AG10803 (cell line): Measurements from ENCODE around the gene FANK1.

Experiments used
- DNase-seq: peaks from one replicate; pipeline ENCODE4 v3.0.0; 2010; ENCODE audit warnings: low read depth
- H3K4me3 ChIP-seq: 2 replicates; pipeline ENCODE4 v1.5.1; 2011; ENCODE audit warnings: mild to moderate bottlenecking, low read length, control low read depth
- CTCF ChIP-seq: conservative IDR thresholded peaks from 2 replicates; pipeline ENCODE4 v1.5.1; 2011; ENCODE audit warnings: mild to moderate bottlenecking, low read length, control low read depth, inconsistent platforms

The FANK1 gene

GRCh38 chr10:125857185-125857760 lies 39.1 kb upstream of the FANK1 start:
- no peak for DNase-seq
- no peak overlapping the region for H3K4me3 ChIP-seq
- TF ChIP-seq CTCF, result no peak

GRCh38 chr10:125859128-125859817 lies 37.1 kb upstream of the FANK1 start:
- no peak overlapping the region for H3K4me3 ChIP-seq
- TF ChIP-seq CTCF, result no peak
- DNase-seq, result no peak

- no peak for DNase-seq
- no peak for TF ChIP-seq CTCF
These were observed 31.2 kb upstream of the FANK1 start for GRCh38 chr10:125865120-125865519.

GRCh38 chr10:125866421-125867029 lies 29.8 kb upstream of the FANK1 start:
- no peak overlapping the region for H3K4me3 ChIP-seq
- TF ChIP-seq CTCF, result no peak
- no peak for DNase-seq

More at GRCh38 chr10:125865120-125865519, 31.2 kb upstream of the FANK1 start:
- no peak overlapping the region for H3K4me3 ChIP-seq

- peak; percentile 85 for TF ChIP-seq CTCF
- H3K4me3 ChIP-seq, result no peak overlapping the region
- DNase-seq, result peak; percentile 55
These were observed 27.9 kb upstream of the FANK1 start for GRCh38 chr10:125868372-125868975.

- no peak for TF ChIP-seq CTCF
These were observed 25.0 kb upstream of the FANK1 start for GRCh38 chr10:125871338-125871737.

More at GRCh38 chr10:125871338-125871737, 25.0 kb upstream of the FANK1 start:
- no peak overlapping the region for H3K4me3 ChIP-seq
- DNase-seq, result no peak
